Measurements from ENCODE around the gene CFAP69.

GRCh38 chr7:90276033-90276728, 31.2 kb downstream of the CFAP69 start:
- TF ChIP-seq CTCF (IDR thresholded peaks at IDR 0.05) (no peak), POLR2A (IDR thresholded peaks at IDR 0.05) (no peak), POLR2AphosphoS5 (IDR thresholded peaks at IDR 0.05) (no peak)
